HG02623 (cell line): ENCODE results near the gene TYMS.
A peak's percentile ranks its signal among the peaks of the same experiment; 100 is the strongest.

Source experiments
- ATAC-seq: cut with Tn5 transposase; IDR thresholded peaks from one replicate; pipeline ENCODE4 v1.9.1; 2021; ENCODE audit warnings: moderate library complexity; ENCODE audit not compliant: unreplicated experiment

Gene TYMS

DNA sequence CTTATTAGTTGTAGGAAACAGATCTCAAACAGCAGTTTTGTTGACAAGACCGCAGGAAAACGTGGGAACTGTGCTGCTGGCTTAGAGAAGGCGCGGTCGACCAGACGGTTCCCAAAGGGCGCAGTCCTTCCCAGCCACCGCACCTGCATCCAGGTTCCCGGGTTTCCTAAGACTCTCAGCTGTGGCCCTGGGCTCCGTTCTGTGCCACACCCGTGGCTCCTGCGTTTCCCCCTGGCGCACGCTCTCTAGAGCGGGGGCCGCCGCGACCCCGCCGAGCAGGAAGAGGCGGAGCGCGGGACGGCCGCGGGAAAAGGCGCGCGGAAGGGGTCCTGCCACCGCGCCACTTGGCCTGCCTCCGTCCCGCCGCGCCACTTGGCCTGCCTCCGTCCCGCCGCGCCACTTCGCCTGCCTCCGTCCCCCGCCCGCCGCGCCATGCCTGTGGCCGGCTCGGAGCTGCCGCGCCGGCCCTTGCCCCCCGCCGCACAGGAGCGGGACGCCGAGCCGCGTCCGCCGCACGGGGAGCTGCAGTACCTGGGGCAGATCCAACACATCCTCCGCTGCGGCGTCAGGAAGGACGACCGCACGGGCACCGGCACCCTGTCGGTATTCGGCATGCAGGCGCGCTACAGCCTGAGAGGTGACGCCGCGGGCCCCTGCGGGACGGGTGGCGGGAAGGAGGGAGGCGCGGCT lies at the start of gene TYMS:
TYMS (plus strand) TSS at position 343 of the 690 bp plus-strand sequence; CDS start at position 433, 90 bp downstream.
- ATAC-seq = peak; percentile 49

DNA sequence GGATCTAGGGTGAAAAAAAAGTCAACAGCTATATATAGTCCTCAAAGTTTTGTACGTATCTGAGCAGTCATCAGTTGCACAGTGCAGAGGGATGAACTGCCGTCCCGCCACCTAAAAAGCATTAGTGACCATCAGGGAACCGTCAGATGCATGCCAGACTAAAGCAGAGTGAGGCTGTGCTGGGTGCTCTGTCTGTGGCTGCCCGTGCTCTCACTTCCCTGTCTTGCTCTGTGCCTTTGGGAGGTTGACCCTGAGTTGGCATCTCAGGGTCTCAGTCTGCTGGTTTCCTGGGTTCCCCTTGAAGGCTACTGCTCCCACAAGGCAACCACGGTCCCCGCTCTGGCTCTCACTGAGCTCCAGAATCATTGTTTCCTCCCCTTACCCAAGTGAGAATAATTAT lies 49.5 kb upstream of the TYMS start:
- ATAC-seq = no peak

DNA sequence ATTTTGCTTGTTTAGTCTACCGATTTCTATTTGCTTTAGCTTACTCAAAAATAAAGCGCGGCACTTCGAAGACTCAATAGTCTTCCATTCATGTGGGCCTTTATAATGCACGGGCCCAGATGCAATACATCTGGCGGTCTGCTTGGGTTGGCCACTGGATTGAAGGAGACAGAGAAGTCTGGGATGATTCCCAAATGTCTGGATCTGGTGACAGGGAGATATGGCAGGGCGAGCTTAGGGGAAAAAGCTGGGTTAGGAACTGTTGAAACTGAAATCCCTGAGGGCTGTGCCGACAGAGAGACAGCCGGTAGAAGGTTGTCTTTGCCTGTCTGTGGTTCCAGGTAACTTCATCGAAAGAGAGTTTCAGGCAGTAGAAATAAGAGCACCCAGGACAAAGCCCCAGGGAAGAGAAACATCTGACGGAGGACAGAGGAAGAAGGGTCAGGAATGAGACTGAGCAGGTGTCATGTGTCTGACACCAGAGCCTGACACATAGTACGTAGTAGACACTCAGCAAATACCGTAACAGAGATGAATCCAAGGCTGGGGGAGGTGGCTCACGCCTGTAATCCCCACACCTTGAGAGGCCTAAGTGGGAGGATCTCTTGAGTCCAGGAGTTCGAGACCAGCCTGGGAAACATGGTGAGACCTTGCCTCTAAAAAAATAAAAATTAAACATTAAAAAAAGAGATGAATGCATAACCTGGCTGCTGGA lies 47.1 kb upstream of the TYMS start:
- ATAC-seq = no peak

DNA sequence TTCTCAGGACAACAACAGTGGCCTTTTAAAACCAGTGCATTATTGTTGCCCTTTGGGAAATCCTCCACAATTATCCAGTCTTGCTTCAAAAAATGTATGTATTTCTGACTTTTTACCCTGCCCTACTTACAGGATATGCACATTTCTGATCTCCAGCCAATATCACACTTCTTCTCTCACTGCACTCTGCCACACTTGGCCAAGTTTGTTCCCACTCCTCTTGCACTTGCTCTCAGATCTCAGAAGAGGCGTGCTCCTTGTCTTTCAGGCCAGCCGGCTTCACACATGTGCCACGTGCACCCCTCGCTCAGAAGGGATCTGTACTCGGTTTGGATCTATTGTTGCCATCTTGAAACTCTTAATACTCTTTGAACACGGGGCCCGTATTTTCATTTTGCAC lies 45.3 kb upstream of the TYMS start:
- ATAC-seq = no peak

DNA sequence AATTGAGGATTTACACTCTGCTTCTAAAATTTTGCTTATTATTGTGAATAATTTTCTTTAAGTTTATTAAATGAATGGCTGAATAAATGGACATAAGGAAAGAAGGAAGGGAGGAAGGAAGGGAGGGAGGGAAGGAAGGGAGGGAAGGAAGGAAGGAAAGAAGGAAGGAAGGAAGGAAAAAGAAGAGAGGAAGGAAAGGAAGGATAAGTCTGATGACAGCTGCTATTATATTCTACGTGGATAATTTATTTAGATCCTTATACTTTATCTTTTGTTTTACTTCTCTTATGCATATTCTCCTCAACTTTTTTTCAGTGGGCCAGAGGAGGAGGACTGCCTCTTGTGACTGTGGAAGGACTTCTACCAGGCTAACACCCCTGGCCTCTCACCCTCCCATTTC lies 43.3 kb upstream of the TYMS start:
- no peak for ATAC-seq

DNA sequence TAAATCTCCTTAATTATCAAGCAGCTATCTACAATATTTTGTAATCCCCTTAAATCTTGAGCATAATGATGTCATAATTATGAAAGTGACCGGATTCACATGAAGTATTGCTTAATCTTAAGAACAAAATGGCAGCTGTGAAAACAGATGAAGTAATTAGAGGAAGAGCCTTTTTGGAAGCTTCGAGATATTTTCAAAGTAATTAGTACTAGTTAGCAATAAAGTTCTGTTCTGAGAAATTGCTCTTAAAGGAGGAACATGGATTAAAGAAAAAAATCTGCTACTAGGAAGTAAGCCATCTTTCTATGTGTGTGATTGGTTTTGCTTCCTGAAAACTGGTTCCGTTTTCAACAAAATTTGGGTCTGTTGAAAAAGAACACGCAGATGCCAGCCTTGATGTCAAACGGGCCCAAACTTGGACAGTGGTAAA lies 42.3 kb upstream of the TYMS start:
- ATAC-seq = no peak

DNA sequence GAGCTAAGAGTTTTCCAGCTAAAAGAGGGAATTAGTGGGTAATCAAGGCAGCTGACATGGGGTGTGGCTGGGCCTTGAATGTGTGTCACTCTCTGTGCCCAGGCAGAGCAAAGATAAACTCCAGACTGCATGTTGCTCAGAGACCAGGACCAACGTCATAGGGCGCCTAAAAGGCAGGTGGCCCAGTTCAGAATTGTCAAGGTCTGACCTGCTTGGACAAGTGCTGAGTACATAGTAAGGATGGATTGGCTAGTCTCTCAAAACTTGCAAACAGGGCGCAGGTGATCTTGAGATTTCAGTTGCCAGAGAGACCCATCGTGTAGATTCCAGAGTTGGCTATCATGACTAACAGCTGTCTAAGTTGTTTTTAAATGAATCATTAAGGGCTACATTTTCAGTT lies 41.7 kb upstream of the TYMS start:
- no peak for ATAC-seq

DNA sequence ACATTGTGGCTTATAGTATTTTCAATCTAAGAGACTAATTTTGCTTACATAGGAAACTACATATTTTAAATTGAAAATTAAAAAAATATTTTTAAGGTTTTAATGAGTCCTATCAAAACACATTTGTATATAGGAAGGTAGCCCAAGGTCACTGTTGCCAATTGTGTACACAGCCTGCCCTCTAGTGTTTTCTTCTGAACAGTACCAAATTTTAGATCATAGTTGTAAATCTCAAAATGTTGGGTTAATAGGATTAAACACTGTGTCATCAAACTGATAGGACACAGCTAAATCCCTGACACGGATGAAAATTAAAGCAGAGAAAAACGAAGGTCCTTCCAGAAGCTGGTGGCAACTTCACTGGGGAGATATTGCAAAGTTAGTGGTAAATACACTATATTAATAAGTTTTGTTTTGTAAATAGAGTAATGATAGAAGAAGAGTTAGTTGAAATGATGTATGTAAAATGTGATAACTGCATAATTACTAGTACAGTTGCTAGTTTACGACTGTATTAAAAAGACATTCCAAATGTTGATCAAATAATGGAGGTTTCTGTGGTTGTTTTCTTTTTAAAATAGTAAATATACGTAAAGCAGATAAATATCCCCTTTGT lies 41.0 kb upstream of the TYMS start:
- no peak for ATAC-seq

DNA sequence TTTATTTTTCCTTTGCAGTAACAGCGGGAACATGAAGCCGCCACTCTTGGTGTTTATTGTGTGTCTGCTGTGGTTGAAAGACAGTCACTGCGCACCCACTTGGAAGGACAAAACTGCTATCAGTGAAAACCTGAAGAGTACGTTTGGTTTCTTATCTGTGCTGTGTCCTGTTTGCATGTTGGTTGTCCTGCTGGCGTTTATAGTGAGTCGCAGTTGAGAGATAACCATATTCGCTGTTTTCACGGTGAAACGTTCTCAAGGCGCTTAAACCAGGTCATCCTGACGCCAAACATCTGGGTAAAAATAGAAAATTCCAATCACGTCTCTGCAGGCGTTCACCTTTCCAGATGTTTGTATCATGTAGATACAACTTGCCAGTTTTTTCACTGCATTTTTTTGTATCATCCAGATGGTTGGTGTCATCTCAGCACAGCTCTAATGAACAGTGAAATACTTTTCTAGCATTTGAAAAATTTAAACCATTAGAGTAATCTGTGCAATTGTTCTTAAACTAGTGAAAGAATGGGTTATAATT lies 39.4 kb upstream of the TYMS start:
- ATAC-seq = no peak

DNA sequence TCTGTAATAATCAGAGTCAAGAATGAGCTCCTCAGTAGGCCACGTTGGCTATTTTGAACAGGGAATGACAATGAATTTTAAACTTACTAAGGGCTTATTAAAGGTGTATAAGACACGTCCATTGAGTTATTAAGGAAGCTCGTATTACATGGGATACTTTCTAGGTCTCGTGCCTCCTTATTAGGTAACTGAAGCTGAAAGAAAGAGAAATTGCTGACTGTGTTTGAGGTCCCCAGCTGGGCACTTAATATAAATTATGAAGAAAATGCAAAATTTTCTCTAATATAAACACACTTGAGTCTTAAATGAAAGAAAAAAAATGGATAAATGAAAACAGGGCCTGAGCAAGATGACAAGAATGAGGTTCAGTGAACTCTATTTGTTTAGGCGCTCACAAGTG lies 38.8 kb upstream of the TYMS start:
- no peak for ATAC-seq

DNA sequence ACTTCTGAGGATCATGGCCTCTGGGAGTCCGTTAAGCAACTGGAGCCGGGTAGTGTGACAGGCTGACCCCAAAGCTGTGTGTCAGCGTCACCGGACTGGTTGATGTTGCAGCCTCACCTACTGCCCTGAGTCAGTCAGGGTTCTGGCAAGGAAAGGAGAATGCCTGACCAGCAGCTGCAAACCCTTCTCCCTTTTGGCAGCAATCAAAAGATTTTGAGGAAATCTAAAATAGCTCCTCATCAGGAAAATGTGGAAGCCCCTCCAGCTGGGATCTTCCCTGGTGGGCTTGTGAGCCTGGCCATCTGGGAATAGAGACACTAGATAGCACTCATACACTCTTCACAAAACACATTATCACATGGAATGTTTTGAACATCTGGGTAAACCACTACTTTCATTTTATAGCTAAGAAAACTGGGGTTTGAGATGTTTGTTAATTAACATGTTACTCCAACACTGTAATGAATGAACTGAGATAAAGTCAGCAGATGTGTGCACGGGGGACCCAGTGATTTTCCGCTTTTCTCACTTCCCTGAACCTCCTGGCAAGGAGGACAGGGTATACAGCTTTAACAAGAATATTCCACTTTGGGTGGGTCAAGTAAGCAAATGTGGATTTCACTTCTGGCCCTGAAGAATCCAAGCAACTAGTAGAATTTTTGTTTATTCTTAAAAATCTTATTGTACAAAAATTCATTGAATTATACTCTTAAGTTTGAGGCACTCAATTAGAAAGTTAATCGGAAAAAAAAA lies 36.0 kb upstream of the TYMS start:
- no peak for ATAC-seq

DNA sequence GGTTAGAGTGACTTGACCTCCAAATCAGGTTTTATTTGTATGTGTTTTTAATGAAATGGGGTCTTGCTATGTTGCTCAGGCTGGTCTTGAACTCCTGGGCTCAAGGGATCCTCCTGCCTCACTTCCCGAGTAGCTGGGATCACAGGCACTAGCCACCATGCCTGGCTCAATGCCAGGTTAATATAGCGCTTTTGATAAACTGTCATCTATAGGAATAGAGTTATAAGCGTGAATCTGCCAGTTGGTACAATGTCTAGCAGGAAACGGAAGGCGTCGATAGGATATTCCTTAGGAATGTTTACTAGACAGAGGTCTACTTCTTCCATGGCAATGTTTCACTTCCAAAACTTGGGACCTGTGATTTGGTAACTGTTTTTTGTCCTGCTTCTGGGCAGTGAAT lies 35.2 kb upstream of the TYMS start:
- no peak for ATAC-seq

DNA sequence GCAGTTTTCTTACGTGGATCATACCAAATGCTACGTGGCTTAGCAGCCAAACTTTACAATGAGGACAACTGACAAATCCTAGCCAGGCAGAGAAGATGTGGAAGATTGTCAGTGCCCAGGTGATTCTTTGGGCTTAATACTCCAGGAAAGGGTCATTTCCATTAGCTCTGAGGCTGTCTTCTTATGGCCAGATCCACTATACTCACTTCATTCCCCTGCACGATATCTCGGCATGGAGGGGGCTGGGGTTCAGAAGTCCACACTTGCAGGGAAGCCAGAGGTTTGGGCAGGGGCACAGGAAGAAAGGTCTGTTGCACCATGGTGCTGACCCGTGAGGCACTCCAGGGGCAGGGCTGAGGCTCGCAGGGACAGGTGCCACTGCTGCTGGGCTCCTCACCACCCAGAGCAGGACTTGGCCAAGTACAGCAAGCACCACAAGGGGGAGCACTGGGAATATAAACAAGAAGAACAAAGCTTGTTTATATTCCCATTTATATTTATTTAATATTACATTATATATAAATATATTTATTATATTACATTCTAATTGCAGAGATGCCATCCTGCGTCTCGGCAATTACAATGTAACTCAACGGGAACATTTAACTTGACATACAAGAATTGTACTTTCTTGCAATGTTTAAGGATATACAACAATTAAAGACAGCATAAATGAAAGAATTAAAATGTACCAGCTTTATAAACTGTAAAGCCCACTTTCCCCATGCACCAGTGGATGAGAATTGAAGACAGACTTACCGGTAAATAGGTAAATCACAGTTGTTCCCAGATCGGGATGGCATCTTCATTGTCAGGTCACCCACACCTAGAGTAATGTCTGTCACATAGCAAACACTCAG lies 33.5 kb upstream of the TYMS start:
- ATAC-seq = peak; percentile 55

DNA sequence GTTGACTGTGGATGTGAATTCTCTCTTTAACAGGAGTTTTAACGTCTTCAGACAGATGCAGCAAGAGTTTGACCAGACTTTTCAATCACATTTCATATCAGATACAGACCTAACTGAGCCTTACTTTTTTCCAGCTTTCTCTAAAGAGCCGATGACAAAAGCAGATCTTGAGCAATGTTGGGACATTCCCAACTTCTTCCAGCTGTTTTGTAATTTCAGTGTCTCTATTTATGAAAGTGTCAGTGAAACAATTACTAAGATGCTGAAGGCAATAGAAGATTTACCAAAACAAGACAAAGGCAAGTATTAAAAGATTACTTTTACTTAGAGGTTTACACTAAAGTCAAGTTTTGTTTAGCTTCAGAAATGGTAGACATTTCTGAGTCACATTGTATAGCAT lies 30.2 kb upstream of the TYMS start:
- ATAC-seq = no peak

DNA sequence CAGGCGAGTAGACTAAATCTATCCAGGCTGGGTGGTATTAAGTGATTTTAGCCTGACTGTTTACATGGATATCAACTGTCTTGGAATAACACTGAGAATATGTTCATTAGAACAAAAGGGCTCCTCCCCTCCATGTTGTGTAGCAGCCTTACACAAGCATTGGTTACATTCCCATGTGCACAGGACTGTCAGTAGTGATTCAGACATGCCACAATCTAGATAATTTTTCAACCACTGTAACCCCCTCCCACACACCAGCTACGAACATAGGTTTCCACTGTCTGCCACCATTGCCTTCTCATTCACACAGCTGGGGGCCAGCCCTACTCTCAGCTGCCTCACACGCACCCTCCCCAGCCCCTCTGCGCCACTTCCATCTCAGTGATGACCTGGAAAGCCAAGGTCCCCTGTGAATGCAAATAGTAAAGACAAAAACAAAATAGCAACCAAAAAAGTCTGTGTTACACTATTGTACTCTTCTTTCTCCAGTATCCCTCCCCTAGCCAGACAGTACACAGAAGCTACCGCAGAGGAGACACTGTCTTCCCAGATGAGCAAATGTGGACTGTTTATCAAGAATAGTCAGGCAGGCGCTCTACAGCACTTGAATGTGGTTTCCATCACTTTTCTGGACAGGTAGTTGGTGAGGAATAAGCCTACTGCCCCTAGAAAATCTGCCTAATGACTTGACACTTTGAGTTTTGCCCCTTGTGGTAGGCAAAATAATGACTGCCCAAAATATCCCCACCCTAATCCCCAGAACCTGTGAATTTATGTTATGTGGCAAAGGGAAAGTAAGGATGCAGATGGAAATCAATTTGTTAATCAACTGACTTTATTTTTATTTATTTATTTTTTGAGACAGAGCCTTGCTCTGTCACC lies 27.9 kb upstream of the TYMS start:
- ATAC-seq = no peak

DNA sequence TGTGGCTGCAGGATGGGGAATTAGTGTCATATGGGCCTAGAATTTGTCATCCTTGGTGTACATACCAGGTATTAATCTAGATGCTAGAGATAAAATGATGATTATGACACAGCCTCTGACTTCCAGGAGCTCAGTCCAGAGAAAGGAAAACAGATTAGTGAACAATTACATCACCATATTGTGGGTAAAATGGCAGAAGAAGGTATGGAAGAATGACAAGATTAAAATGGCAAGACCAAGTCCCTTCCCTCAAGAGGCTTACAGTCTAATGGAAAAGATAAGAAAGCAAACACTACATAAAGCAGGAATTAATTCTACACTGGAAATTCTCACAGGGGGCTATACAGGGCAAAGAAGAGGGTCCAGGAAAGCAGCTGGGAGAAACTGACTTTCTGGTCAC lies 25.9 kb upstream of the TYMS start:
- ATAC-seq = no peak

DNA sequence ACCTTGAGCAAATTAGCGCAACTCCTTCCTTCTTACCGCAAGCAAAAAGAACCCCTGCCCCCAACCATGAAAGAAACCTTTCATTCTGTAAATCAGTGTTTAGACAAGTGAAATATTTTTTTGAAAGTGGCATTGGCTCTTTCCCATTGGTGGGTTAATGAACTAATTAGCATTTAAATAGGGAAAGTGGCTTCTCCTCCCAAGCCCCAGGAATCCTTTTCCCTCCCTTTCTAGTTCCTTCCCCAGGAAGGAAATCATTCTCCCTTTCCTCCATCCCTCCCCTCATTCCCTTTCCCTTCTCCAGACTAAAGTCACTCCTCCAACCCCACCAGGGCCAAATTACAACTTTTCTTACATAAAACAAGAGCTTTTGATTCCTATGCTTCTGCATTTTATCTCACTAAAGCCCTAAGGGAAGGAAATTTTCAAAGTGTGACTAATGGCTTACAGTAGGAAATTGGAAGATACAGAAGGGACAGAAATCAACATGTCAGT lies 22.9 kb upstream of the TYMS start:
- no peak for ATAC-seq

DNA sequence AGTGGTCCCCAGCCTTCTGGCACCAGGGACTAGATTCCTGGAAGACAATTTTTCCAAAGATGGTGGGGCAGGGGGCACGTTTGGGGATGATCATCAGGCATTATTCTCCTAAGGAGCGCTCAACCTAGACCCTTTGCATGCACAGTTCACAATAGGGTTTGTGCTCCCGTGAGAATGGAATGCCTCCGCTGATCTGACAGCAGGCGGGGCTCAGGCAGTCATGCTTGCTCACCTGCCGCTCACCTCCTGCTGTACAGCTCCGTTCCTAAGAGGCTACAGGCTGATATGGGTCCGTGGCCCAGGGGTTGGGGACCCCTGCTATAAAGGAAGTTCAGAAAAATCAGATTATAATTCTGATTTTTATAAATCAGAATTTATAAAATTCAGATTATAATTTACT lies 22.3 kb upstream of the TYMS start:
- ATAC-seq = no peak

DNA sequence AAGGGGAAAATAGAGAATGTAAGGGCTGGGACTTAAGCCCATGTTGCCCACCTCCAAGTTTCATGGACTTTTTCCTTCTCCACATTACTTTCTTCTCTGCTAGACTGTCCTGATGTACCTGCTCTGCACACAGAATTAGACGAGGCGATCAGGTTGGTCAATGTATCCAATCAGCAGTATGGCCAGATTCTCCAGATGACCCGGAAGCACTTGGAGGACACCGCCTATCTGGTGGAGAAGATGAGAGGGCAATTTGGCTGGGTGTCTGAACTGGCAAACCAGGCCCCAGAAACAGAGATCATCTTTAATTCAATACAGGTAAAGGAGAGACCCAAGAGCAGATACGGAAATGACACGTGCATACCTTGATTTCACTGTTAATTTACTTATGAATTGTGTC lies 16.2 kb upstream of the TYMS start:
- no peak for ATAC-seq
